Activated naive CD8-positive, alpha-beta T cell treated with anti-CD3 and anti-CD28 coated beads, Interleukin-2, amount 50 U/mL, for 16 hours (primary cell): Measurements from ENCODE around the gene ZNF750.

Experiments used
- DNase-seq: peaks from one replicate; pipeline ENCODE4 v3.0.0-alpha.2; 2020; ENCODE audit warnings: low read depth, low spot score

Gene ZNF750

DNA sequence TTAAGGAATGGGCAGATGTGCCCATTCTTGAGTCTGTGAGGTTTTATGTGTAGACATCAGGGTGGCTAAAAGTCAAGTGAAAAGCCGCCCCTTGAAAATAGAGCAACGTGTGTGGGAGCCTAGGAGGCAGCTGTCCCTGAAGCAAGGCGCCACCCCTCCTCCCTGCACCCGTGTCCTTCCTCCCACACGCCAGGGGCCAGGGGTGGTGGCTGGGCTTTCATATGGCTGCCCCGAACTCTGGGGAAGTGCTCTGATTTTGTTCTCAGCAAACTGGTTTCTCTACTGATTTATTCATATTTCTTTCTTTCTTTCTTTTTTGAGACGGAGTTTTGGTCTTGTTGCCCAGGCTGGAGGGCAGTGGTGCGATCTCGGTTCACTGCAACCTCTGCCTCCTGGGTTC, 4.7 kb downstream of the ZNF750 start:
- DNase-seq, result no peak

DNA sequence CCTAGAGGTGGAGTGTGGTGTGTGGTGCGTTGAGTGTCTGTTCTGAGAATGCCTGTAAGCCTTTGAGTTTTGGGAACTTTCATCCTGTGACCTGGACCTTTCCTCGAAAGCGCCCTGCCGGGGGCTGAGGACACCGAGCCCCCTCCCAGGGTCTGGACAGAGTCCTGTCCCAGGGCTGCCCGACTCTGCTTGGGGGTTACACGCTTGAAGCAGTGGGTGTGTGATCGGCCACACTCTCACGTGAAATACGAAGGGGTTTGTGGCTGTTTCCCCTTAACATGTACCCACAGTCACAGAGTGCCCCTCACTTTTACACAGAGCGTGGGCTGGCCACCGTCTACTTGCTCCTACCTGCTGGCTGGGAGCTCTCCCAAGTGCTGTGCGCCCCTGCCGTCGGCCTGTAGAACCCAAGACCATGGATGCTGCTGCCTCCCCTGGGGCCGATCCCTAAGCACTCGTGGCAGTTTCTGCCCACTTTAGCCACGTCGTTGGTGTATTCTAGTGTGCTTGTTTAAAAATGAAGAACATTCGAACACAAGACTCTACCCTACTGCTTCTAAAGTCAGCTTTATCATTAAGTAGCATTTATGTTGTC, 6.8 kb downstream of the ZNF750 start:
- no peak for DNase-seq

DNA sequence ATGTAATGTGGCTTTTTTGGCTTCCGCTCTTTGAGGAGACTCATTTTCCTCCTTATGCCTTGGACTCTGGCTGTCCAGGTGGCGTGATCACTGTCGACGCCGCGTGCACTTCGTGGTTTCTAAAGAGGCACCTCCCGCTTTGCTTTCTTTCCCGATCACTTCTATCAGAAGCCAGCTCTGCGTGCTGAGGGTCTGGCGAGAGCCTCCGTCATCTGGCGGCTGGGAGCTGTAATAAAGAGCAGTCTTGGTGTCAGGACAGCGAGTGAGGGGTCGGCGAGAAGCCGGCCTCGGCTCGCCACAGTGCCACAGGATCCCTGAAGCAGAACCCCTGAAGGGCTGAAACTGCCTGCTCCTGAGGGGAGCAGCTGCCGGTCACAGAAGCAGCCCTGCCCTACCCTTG, 7.4 kb downstream of the ZNF750 start:
- no peak for DNase-seq

DNA sequence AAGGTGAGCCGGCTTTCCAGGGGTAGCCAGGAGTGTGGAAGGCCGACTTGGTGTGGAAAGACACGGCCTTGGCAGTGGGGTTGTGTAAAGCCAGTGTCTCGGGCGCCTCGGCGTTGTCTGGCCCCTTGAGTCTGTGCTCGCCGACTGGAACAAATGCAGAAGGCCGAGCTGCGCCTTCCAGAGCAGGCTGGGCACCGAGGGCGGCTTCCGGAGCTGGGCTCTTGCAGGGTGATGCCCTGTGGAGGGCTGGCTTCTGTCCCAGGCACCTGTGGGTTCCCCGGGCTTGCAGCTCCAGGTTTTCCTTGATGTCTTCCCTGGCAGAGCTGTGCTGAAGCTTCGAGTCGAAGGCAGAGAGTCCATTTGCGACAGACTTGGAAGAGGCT, 8.0 kb downstream of the ZNF750 start:
- DNase-seq, result no peak

DNA sequence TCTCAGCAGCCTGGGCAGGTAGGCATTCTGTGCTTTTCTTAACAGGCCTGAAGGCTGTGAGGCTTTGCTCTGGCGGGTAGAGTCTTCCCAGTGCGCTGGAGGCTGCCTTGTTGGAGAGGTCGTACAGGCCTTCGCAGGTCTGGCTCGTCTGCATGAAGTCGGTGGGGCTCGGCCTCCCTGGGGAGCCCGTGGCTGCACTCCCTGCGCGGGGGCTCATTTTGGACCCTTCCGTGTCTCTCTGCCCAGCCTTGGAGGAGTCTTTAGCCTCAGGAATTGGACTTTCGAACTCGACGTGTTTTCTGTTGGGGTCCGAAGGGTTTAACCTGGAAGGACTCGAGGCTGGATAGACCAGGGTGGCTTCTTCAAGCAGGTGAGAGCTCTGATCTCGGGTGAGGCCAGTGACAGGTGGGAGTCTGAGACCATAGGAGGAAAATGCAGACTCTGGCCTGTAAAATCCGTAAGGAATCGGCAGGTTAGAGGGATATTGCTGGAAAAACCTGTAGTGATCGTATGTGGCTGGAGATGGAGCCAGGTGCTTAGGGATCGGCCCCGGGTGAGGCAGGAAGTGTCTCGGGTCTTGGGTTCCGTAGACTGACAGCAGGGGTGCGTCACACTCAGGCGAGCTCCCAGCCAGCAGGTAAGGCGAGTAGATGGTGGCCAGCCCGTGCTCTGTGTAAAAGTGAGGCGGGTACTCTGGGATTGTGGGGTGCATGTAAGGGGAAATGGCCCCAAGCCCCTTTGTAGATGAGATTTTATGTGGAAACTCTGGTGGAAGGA, 8.6 kb downstream of the ZNF750 start:
- DNase-seq, result no peak

DNA sequence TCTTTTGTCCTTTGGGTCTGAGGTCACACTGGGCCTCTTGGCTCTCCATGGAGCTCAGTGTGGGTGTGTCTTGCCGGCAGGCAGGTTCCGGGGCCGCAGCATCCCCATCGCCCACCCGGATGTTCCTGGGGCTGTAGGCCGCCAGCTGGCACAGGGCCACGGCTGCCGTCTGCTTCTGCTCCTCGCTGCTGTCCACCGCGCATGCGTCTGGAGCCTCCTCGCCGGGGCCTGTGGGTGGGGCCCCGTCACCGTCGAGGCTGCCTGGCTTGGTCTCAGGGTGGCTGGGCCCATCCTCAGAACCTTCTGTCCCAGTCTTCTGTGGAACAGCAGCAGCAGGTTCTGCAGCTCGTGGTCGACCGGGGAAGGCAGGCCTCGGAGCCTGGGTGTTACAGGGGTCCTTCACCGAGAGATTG, 9.6 kb downstream of the ZNF750 start:
- no peak for DNase-seq

DNA sequence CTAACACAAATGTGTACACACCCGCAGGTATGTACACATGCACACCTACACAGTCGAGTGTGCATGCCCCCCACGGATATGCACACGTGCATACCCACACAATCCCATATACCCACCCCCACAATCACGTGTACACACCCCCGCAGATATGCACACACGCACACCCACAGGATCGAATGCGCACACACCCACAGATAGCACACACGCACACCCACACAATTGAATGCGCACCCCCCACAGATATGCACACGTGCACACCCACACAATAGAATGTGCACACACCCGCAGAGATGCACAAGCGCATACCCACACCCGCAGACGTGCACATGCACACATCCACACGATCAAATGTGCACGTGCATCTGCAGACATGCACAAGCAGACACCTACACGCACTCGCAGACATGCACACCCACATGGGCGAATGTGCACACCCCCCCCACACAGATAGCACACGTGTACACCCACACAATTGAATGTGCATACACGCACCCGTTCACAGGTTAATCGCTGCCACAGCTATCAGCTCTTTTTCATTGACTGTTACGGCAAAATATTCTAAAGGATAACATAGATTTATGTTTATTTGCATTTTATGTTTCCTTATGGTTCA, 10.8 kb downstream of the ZNF750 start:
- no peak for DNase-seq

DNA sequence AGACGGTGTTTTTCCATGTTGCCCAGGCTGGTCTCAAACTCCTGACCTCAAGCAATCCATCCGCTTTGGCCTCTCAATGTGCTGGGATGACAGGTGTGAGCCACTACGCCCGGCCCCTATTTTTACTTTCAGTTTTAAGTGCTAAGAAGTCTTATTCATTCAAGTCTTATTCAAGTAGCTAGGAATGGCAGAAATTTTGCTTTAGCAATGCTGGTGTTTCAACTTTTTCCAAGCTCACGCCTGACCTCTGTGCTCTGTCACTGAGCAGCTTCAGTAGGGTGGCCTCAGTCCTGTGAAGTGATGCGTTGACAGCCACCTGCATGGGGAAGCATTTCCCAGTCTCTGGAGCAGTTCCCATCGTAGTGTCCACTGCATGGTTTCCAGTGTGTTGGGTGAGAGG, 12.9 kb downstream of the ZNF750 start:
- DNase-seq, result no peak

DNA sequence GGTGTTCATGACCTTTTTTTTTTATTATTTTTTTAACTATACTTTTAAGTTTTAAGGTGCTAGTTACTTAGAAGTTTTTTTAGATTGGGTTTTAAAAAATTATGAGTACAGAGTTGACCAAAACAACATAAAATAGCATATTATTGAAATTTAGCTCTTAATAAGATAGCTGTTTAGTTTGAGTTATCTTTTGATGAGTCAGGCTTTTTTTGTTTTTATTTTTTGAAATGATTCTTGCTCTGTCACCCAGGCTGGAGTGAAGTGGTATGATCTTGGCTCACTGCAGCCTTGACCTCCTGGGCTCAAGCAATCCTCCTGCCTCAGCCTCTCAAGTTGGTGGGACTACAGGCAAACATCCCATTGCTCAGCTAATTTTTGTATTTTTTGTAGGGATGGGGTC, 13.6 kb downstream of the ZNF750 start:
- no peak for DNase-seq

DNA sequence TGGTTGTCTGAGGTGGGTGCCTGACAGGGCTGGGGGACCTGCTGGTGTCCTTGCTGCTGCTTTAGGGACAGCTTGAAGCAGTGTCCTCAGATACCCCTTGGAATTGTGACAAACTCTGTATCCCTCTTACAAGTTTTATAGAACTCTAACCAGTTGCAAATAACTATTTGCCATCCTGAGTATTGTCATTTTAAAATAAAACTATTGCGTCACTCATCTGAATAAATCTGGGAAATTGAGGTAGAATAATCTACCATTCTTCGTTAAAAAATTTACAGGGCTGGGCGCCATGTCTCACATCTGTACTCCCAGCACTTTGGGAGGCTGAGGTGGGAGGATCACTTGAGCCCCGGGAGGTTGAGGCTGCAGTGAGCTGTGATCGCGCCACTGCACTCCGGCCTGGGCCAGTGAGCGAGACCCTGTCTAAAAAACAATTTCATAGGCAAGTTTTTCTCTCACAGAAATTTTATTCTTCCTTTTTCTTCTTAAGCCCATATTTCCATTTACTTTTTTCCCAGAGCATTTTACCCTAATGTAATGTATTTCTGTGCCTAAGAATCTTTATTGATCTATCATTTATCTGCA, 14.2 kb downstream of the ZNF750 start:
- no peak for DNase-seq

DNA sequence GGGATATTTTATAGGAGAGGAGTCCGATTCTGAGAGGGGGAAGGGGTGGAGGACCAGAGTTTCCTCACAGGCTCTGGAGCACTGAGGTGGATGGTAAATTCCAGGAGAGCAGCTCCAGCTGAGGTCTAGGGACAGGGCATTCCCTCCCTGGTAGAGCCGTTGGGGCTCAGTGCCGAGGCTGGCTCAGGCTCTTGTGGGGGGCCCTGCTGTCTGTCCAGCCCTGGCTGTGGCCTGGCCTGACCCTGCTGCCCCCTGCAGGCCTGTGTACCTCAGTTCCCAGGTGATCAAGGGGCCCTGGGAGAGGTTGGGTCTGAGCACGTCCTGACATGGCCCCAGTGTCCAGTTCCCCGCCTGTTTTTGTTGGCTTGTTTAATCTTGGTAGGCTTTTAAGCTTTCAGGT, 16.8 kb downstream of the ZNF750 start:
- no peak for DNase-seq

DNA sequence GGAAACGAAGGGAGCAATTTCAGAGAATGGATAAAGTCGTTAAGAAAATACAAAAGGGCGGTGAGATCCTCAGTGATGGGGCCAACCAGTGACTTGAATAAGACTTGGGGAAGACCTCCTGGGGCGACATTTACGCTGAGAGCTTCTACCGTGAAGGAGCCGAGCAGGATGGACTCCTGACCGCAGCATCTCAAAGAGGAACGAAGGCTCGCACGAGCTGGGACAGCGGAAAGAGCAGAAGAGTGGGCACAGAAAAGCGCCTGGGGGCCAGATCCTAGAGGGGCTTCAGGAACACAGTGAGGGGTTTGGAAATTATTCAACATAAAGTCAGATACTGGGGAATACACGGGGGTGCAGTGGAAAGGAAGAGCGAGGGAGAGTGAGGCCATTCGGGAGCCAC, 17.5 kb downstream of the ZNF750 start:
- no peak for DNase-seq

DNA sequence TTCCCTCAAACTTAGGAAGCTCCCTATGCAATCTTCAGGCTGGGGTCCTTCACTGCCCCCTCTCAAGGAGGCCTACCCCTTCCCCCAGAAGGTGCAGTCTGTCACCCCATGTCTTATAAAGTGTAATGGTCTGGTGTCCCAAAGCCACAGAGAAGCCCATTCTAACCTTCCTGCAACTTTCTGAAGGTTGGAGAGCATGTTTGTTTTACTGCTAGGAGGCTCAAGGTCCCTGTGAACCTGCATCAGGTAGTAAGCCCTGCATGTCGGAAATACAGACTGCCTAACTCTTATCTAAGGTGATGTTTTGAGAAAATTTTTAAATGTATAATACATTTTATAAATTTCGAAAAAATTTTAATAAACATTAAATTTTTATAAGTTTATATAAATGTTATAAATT, 18.3 kb downstream of the ZNF750 start:
- DNase-seq, result no peak

DNA sequence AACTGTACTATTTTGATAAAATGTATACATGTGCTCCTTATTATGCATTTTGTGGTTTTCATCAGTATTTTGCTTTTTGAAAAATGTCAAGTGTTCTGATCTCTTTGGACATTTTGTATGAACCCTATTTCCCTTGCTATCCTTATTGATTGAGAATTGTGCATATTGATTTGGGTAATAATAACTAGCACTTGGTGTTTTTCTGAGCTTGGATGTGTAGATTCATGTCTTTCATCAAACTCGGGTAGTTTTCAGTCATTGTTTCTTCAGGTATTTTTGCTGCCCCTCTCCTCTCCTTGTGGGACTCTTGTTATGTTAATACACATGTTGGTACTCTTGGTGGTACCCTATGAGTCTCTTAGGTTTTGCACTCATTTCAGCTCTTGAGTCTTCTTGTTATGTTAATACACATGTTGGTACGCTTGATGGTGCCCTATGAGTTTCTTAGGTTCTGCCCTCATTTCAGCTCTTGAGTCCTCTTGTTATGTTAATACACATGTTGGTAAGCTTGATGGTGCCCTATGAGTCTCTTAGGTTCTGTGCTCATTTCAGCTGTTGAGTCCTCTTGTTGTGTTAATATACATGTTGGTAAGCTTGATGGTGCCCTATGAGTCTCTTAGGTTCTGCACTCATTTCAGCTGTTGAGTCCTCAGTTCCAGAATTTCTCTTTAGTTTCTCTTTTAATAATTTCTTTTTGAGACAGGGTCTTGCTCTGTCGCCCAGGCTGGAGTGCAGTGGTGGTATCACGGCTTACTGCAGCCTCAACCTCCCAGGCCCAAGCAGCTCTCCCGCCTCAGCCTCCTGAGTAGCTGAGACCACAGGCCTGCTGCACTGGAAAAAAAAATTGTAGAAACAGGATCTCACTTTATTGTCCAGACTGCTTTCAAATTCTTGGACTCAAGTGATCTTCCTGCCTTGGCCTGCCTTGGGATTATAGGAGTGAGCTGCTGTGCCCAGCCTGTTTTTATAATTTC, 19.3 kb downstream of the ZNF750 start:
- DNase-seq, result no peak

DNA sequence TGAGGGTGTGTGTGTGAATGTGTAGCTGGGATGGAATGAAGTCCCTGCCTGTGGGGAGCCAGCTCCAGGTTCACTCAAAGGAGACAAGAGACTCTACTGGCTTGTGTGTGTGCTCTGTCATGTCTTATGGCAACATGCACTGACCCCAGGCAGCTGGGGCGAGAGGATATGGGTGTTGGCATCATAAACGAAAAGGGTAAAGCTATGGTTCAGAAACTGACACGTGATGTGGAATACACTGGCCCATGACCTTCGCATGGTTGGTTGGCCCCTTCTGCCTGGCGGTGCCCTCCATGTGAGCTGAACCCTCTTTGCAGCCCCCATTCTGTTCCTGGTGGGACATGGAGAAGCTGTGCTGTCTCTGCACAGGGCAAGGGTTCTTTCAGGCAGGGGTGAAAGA, 21.9 kb downstream of the ZNF750 start:
- no peak for DNase-seq

DNA sequence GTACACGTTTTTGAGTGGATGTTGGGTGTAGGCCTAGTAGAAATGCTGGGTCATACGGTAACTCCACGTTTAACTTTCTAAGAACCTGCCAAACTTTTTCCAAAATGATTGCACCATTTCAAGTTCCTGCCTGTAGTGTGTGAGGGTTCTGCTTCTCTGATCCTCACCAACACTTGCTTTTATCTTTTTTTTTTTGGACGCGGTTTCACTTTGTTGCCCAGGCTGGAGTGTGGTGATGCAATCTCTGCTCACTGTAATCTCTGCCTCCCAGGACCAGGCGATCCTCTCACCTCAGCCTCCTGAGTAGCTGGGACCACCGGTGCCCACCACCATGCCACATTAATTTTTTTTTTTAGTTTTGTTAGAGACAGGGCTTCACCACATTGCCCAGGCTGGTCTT, 23.5 kb downstream of the ZNF750 start:
- DNase-seq, result no peak

DNA sequence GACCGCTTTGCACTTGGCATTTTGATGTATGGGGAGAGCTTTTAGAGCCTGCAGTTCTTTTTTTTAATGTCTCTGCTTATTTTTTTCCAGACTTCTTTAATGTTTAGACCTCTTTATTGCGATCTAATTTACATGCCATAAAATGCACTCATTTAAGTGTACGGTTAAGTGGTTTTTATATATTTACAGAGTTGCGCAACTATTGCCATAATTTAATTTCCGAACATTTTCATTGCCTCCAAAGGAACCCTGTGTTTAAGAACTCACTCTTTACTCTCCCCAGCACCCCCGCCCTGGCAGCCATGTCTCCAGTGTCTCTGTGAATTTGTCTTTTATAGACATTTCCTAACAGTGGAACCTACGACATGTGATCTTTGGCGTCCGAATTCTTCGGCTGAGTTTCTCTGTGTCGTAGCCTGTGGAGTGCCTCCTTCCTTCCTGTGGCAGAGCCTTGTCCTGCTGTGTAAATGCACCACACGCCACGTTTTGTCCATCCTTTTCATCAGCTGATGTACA, 24.0 kb downstream of the ZNF750 start:
- DNase-seq, result no peak

DNA sequence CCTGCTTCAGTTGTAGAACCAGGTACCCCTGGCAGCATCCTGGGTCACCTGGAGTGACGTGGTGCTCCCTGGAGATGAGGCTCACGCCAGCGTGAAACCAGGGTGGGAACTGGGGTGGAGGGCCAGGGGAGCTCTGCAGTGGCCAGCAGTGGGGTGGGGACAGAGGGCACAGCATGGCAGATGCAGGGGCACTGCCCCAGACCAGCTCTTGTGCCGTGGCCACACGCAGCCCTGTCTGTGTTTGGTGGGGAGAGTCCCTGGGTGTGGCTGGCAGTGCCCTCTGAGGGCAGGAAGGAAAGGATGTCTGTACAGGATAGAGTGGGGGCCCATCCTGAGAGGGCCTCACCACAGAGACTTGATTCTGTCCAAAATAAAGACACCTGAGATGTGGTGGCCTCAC, 24.5 kb downstream of the ZNF750 start:
- DNase-seq, result no peak

DNA sequence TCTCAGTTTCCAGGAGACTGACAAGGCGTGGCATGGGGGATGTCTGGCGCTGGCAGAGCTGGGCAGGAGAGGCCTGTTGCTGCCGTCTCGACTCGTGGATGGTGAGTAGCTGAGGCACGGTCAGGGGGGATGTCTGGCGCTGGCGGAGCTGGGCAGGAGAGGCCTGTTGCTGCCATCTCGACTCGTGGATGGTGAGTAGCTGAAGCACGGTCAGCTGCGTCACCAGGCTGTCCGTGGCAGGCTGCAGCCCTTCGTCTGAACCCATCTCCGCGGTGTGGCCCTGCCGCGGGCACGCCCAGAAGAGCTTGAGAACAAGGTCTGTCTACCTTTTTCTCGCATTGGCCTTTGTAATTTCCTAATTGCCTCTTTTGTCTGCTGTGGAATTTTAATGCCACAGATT, 25.0 kb downstream of the ZNF750 start:
- DNase-seq, result no peak

DNA sequence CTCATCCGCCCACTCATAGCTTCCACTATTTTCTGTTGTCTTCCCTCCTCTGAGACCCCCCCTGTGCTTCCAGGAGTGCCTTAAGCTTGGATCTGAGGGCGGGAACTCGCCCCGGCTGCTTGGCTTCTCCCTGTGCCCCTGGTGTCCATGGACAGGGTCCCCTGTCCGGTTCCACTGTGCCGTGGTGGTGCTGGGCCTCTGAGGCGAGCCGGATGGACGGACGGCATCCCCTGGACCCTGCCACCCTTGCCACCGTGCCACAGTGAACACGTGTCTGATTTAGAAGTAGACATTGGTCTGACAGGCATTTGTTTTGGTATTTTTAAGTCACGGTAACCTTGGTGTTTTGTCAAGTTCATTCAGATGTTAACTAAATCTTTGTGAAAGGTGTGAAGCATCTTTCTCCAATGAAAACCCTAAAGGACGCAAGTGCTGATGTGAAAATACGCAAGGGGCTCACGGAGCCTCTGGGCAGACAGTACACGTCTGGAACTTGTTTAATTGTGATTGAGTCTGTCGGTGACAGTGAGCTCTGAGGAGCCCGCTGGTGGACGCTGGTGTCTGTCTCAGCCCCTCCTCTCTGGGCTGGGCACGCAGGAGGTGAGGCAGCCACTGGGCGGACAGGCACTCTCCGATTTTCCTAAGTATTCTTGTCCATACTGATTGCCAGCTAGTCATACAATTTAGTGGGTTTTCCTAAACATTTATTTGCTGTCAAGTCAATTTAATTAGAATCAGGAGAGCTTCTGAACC, 26.3 kb downstream of the ZNF750 start:
- no peak for DNase-seq

DNA sequence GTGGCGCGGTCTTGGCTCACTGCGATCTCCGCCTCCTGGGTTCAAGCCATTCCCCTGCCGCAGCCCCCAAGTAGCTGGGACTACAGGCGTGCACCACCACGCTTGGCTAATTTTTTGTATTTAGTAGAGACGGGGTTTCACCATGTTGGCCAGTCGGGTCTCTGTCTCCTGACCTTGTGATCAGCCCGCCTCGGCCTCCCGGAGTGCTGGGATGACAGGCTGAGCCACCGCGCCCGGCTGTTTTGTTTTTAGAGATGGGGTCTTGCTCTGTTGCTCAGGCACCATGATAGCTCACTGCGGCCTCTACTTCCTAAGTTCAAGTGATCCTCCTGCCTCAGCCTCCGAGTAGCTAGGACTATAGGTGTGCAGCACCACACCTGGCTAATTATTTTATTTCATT, 27.2 kb downstream of the ZNF750 start:
- DNase-seq, result no peak
